ENCODE data around the gene SPTBN5.

The SPTBN5 gene

GRCh38 chr15:41884458-41884857, 9.4 kb downstream of the SPTBN5 start:
- DNase-seq (ENCODE audit: low read depth in 2 of 2), result no peak

GRCh38 chr15:41883484-41883825, 10.4 kb downstream of the SPTBN5 start:
- DNase-seq (ENCODE audit: low read depth in 2 of 2), result no peak

GRCh38 chr15:41882689-41883483, 11.0 kb downstream of the SPTBN5 start:
- no peak for DNase-seq (ENCODE audit: low read depth in 2 of 2)

DNA sequence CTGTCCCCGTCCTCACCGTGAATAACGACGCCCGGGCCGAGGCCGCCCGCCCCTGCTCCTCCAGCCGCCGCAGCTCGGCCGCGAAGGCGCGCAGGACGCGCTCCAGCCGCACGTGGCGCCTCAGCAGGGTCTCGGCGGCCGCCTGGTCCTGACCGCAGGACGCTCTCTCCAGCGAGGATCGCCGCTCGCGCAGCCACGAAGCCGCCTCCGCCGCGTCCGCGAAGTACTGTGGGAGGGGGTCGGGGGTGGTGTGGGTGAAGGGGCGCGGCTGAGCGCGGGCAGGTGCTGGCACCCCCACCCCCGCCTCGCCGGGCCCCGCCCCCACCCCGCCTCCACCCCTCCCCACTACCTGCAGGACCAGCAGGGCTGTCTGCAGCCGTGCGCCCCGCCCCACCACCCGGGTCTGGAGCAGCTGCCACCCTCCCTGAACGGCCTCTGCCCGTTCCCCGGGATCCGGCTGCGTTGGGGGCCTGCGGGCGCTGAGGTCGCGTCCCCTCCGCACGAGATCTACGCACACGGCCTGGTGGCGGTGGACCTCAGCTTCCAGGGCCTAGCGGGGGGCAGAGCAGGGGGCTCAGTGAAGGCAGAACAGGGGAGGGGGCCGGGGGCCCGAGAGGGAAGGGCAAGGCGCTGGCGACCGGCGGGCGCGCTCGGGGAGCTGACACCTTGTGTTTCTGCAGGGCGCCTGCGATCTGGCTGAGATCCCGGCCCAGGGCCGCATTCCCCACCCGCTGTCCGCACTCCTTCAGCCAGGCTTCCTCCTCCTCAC, 11.7 kb downstream of the SPTBN5 start:
- DNase-seq (ENCODE audit: low read depth in 2 of 2), result no peak

DNA sequence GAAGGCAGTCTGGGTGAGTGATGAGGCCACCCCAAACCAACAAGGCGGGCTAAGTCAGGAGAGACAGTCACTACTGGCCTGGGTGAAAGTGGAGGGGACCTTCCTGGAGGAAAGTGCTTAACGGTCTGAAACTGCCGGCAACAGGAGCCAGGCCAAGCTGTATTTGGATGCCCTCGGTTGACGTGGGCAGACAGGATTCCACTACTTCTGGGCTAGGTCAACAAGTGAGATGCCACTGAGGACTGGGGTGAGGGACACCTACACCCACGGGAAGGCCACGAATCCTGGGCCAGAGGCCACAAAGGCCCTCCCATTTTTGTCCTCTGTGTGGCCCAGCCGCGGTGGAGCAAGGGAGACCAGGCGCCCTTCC, 12.3 kb downstream of the SPTBN5 start:
- no peak for DNase-seq (ENCODE audit: low read depth in 2 of 2)

GRCh38 chr15:41881086-41881485, 12.8 kb downstream of the SPTBN5 start:
- no peak for DNase-seq (ENCODE audit: low read depth in 2 of 2)

- DNase-seq (ENCODE audit: low read depth in 2 of 2), result no peak
Measured at GRCh38 chr15:41880156-41880877, 13.5 kb downstream of the SPTBN5 start.

- DNase-seq (ENCODE audit: low read depth in 2 of 2), result no peak
Measured at GRCh38 chr15:41879321-41879845, 14.5 kb downstream of the SPTBN5 start.

DNA sequence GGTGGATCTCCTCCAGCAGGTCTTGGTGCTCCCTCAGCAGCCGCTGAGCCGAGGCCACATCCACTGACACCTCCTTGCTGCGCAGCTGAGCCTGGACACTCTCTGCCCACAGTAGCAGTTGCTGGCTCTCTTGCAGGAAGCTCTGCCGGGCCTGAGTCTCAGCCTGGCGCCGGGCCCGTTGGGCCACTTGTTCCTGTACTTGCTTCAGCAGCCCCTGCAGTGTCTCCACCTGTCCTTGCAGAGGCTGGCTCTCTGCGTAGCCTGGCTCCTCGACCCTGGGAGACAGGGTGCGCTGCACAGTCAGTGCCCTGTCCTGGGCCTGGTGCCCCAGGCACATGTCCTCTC, 15.5 kb downstream of the SPTBN5 start:
- DNase-seq (ENCODE audit: low read depth in 2 of 2), result no peak

- no peak for DNase-seq (ENCODE audit: low read depth in 2 of 2)
Measured at GRCh38 chr15:41877631-41878354, 16.1 kb downstream of the SPTBN5 start.

DNA sequence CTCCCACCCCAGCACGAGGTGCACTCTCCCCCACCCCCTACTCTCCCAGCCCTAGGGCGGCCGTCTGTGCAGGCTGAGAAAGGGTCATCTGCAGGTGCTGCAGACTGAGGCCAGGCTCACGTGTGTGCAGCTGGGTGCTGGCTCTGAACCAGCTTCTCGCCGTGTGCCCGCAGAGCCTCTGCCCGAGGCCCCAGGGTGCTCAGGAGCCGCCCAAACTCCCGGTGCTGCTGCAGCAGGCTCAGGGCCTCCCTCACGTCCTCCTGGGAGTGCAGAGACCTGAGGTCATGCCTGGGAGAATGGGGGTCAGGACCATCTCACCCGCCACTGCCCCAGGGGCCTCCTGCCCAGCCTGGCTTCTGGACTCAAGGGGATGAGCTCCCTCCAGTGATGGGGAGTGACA, 17.2 kb downstream of the SPTBN5 start:
- DNase-seq (ENCODE audit: low read depth in 2 of 2), result no peak

DNA sequence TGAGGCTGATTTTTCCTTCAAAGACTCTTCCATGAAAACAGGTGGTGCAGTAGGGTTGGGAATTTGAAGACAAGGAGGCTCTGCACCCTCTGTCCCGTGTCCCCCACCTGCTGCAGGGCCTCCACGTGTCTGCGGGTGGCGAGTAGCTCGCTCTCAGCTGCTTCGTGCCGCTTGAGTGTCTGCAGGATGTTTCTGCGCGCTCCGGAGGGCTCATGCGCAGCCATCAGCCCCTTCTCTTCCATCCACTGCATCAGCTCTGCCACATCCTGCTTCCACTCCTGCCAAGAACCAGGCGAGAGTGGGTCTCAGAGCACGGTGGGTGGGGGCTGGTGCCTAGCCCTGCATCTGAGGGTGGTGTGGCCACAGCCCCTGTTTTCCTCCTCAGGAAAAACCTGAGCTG, 17.8 kb downstream of the SPTBN5 start:
- DNase-seq (ENCODE audit: low read depth in 2 of 2), result no peak

GRCh38 chr15:41874736-41875135, 19.1 kb downstream of the SPTBN5 start:
- no peak for DNase-seq (ENCODE audit: low read depth in 2 of 2)

DNA sequence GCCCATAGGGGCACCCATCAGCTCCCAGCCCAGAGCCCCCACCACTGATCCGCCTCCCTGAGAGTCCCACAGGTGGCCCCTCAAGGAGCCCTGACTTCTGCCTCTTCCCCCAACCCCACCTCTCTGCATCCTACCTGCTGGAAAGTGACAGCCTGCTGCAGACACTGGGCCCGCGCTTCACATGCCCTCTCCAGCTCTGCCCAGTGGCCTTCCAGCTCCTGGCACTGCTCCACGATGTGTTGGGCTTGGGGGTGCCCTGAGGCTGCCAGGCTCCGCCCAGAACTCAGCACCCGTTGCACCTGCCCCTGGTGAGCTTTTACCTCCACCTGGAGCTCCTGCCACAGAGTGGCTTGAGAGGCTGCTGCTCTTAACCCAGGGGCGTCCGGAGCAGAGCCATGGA, 20.1 kb downstream of the SPTBN5 start:
- DNase-seq (ENCODE audit: low read depth in 2 of 2), result no peak

DNA sequence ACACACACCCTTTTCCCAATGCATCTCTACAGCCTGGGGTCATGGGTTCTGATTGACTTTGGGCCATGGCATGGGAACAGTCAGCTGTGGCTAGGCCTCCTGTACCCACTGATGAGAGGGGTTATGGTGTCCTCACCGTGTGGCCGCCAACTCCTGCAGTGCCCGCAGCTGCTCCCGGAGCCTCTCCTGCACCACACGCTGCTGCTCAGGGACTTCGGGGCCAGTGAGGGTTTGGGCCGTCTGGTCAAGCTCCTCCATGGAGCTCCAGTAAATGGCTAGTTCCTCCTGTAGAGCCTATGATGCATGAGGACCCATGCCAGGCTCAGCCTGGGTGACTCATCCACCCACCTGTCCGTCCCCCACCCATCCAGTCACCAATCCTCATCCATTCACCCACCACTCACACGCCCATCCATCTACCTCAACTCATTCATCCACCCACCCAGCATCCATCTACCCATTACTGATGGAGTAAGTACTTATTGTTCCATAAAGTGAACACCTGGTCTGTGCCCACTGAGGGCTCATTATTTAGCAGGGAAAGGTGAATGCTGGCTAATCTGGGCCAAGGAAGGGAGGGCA, 21.6 kb downstream of the SPTBN5 start:
- DNase-seq (ENCODE audit: low read depth in 2 of 2), result no peak

- DNase-seq (ENCODE audit: low read depth in 2 of 2), result no peak
Measured at GRCh38 chr15:41871175-41871905, 22.5 kb downstream of the SPTBN5 start.

DNA sequence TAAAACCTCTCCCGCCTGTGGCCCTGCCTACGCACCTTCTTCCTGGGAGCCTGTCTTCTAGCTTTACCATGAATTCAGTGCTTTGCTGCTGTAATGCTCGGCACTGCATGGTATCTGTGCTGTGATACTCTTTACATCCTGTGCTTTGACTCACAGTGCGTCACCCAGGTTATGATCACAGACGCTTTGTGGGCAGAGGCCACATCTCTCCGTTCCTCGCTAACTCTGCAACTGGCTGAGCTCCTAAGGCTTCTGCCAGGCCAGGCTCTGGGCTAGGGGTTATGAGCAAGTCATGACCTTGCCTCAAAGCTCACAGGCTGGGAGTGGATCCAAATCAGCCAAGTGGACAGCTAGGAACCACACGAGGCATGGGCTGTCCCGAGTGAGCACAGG, 23.2 kb downstream of the SPTBN5 start:
- peak; percentile 14 to 30 for DNase-seq (ENCODE audit: low read depth in 2 of 2)

DNA sequence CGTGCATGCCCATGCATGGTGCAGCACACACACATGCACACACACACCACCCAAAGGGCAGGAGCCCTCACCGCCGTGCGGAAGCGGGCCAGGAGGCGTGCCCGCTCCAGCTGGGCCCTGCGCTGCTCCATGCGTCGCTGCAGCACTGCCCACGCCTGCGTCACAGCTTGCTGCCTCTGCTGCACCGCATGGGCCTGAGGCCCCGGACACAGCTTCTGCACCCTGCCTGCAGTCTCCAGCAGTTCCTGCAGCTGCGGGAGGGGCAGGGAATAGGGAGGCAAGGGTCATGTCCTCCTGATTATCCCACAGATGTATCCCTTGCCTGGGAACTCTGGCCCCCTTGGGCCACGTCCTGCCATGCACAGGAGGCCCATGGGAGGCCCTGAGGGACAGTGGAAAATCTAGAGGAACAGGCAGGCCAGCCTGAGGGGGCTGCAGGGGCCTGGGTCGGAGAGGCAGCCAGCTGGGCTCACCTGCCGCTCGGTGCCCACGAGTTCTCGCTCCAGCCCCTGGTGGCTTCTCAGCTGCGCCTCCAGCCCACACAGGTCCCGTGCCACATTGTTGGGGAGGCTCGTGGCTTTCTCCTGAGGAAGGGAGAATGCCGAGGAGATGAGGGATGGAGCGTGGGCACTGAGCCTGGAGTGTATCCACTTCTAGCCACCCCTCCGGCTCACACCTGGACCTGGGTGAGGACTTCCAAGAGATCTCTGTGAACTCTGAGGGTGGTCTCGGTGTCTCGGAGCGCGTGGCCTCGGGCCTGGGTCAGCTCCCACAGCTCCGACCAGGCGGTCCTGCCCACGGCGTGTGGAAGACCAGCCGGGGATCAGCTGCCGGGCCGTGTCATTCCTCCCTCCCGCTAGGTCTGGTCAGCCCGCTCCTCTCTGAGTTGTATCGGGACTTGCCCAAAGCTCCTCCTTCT, 23.8 kb downstream of the SPTBN5 start:
- DNase-seq (ENCODE audit: low read depth in 2 of 2), result no peak

DNA sequence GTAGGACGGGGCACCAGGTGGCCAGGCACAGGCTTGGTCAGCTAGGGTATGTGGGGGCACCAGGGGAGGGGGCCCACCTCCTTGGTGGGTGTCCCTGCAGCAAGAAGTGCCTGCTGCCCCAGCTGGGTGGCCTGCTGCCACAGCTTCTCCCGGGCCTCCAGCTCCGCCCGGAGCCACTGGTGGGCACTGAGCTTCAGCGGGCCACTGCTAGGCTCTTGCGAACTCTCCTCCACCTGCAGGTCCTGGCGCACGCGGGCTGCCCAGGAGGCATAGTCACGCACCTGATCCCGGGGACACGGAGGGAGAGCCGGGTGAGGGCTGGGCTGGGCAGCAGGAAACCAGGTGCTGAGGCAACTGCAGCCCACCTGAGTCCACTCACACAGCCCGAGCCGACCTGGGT, 25.5 kb downstream of the SPTBN5 start:
- no peak for DNase-seq (ENCODE audit: low read depth in 2 of 2)
